Activated CD8-positive, alpha-beta memory T cell treated with anti-CD3 and anti-CD28 coated beads, Interleukin-2, amount 50 U/mL, for 1 hour (primary cell): ENCODE data around the gene MT1M.

Experiments used
- DNase-seq: peaks from one replicate; pipeline ENCODE4 v3.0.0-alpha.2; 2020; ENCODE audit errors: extremely low read depth

The MT1M gene

DNA sequence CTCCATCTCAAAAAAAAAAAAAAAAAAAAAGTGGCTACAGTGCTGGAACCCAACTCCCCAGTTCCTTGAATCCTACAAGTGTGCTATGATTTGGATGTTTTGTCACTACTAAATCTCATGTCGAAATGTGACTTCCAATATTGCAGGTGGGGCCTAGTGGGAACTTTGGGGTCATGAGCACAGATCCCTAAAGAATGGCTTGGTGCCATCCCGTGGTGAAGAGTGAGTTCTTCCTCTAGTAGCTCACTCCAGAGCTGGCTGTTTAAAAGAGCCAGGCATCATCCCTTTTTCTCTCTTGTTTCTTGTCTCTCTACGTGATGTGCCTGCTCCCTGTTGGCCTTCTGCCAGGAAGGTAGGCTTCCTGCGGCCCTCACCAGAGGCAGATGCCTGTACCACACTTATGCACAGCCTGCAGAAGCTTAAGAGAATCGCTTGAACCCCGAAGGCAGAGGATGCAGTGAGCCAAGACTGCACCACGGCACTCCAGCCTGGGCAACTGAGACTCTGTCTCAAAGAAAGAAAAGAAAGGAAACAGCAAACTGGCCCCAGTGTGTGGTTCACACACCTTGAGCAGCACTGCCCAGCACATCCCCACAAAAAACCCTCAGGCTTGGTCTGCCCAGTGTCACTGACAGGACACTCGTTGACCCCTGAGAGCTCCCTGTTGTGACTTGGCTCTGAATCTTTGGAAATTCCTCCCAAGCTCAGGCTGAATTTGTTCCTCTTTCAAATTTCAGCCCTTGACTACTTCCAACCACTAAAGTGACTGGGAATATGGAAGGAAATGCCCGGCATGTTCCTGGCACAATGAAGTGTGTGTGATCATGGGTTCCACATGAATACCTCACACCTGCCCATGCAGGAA, 3.7 kb upstream of the MT1M start:
- DNase-seq = no peak

DNA sequence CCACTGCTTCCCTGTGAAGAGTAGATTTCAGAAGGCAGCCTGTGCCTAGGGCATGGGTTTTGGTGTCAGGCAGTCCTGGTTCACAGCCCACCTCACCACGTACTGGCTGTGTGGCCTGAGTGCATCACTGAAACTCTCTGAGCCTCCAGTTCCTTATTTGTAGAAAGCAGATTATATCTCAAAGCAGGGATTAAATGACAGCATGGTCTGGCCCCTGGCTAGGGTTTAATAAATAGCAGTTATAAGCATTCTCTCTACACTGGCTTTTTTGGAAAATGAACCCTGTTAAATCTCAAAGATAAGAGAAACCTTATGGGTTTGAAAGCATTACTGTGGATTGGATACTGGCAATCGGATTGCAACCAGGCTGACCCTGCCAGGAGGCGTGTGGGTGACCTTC, 2.9 kb upstream of the MT1M start:
- no peak for DNase-seq

DNA sequence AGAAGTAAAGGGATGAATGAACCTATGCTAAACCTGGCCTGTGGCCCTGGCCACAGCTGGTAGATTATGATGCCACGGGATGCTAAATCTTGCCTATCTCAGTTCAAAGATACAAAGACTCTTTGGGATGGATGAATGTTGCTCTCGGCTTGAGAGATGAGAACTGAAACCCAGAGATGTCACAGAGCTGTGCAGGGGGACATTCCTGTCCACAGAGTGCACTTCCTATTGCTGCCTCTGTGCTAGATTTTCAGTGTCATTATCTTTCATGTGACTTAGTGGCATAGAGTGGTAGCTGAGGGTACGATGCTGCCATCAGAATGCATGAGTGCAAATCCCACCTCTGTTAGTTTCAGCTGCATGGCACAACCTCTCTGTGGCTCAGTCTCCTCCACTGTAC, 2.3 kb upstream of the MT1M start:
- DNase-seq = no peak

DNA sequence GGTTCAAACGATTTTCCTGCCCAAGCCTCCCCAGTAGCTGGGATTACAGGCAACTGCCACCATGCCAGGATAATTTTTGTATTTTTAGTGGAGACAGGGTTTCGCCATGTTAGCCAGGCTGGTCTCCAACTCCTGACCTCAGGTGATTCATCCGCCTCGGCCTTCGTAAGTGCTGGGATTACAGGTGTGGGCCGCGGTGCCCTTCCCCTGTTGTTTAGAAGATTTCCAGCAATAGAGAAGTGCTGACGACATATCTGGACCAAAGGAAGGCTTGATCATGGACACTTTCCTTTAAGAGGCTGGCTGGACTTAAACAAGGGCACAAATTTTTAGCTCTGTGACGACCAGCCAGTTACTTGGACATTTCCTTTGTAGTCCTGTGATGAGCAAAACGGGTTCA, 1.3 kb upstream of the MT1M start:
- DNase-seq = no peak

DNA sequence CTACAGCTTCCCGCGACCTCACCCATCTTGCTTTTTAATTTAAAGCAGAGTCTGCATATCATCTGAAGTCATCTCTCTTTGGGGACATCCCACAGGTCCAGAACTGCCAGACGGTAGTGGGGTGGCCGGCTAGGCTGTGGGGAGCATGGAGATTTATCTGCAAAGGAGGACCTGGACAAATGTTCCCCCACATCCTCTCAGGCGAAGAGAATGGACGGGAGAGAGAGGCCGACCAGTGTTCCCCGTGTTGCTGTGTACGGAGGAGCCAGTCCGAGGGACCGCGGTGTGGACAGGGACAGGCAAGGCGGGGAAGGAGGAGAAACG, 665 bp upstream of the MT1M start:
- no peak for DNase-seq

DNA sequence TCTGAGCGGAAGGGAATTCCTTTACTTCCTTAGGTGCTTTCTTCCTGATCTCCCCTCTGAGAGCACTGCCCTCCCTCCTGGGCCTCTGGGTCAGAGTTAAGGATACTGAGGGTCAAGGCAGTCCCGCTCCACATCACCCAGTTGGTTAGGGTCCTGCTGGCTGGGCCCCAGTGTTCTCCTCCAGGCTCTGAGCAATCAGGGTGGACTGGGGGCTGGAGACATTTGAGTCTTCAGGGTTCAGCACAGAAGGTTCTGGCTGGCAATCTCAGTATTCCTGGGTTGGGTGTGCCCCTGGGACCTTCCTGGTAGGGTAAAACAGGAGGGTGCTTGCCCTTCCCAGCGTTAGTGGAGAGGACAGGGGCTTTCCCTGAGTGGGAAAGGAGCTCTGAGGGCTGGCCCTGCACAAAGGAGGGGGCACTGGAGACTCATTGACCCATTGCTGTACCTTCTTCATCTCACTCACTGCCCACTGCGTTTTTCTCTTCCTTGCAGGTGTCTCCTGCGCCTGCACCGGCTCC, 448 bp downstream of the MT1M start:
- DNase-seq = no peak

DNA sequence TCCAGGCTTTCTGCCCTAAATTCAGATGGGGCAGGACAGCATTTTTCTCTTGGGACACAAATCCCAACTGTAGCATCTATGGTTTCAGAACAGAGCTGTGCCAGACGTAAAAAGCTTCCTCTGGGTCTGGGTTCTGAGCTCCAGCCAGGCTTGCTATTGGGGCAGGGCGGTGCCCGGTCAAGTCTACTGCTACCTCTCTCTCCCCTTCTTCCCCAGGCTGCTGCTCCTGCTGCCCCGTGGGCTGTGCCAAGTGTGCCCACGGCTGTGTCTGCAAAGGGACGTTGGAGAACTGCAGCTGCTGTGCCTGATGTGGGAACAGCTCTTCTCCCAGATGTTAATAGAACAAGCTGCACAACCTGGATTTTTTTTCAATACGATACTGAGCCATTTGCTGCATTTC, 1.1 kb downstream of the MT1M start:
- no peak for DNase-seq

DNA sequence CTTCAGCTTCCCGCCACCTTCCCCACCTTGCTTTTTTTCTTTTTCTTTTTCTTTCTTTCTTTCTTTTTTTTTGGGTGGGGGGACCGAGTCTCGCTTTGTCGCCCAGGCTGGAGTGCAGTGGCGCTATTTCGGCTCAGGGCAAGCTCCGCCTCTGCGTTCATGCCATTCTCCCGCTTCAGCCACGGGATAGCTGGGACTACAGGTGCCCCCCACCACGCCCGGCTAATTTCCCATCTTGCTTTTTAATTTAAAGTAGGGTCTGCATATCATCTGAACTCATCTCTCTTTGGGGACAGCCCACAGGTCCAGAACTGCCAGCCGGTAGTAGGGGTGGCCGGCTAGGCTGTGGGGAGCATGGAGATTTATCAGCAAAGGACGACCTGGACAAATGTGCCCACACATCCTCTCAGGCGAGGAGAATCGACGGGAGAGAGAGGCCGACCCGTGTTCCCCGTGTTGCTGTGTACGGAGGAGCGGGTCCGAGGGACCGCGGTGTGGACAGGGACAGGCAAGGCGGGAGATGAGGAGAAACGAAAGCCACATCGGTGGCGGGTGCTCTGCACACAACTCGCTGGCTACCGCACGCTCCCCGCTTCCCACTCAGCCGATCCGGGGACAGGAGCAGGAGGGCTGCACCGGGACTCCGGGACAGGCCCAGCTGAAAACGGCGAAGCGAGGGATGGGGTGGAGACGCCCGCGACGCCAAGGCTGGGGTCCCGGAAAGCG, 2.4 kb downstream of the MT1M start:
- DNase-seq = no peak

DNA sequence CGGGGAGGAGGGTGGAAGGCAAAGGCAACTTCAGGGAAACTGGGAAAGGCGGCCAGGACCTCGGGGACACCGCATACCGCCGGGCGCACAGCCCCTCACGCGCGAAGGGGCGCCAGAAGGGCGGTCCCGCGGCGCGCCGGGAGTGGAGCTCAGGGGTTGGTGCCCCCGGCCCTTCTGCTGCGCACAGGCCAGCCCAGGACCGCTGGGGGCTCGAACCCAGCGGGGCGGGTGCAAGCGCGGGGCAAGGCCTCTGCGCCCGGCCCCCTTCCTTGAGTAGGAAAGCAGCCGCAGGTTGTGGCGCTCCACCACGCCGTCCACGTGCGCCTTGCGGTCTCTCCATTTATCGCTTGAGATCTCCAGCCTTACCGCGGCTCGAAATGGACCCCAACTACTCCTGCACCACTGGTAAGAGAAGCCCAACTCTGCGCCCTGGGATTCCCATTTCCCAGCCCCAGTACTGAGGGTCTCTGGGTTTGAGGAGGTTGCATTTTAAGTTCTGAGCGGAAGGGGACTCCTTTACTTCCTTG, 3.0 kb downstream of the MT1M start:
- DNase-seq = no peak

DNA sequence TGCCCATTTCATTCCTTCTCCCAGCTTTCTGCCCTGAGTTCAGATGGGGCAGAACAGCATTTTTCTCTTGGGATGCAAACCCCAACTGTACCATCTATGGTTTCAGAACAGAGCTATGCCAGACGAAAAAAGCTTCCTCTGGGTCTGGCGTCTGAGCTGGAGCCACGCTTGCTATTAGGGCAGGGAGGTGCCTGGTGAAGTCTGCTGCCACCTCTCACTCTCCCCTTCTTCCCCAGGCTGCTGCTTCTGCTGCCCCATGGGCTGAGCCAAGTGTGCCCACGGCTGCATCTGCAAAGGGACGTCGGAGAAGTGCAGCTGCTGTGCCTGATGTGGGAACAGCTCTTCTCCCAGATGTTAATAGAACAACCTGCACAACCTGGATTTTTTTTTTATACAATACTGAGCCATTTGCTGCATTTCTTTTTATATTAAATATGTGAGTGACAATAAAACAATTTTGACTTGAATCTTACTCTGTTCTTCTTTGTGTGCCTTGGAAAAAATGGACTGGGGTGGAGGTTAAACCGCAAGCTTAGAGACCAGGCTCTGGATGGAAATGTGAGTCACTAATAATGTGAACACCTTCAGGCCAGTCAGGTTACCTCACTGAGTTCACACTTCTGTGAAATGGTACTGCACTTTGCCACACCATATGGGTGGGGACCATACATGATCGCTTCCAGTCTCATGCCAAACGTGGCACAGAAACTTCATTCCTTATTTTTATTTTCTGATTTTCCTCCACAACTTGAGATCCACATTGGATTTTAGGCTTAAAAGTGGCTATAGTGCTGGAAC, 4.4 kb downstream of the MT1M start:
- DNase-seq = no peak

DNA sequence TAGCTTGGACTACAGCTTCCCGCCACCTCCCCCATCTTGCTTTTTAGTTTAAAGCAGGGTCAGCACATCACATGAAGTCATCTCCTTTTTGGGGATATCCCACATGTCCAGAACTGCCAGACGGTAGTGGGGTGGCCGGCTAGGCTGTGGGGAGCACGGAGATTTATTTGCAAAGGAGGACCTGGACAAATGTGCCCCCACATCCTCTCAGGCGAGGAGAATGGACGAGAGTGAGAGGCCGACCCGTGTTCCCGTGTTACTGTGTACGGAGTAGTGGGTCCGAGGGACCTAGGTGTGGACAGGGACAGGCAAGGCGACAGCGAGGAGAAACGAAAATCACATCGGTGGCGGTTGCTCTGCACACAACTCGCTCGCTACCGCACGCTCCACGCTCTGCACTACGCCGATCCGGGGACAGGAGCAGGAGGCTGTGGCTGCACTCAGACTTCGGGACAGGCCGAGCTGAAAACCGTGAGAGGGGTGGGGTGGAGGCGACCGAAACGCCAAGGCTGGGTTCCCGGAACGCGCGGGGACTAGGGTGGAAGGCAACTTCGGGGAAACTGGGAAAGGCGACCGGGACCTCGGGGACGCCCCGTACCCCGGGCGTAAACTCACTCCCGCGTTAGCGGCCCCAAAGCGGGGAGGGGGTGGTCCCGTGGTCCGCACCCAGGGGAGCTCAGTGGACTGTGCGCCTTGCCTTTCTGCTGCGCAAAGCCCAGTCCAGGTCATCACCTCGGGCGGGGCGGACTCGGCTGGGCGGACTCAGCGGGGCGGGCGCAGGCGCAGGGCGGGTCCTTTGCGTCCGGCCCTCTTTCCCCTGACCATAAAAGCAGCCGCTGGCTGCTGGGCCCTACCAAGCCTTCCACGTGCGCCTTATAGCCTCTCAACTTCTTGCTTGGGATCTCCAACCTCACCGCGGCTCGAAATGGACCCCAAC, 5.6 kb downstream of the MT1M start, which contains the start of gene MT1A:
Gene MT1A (plus strand): TSS at position 853 of the 937 bp plus-strand sequence. CDS start 73 bp downstream, at position 926.
- no peak for DNase-seq

DNA sequence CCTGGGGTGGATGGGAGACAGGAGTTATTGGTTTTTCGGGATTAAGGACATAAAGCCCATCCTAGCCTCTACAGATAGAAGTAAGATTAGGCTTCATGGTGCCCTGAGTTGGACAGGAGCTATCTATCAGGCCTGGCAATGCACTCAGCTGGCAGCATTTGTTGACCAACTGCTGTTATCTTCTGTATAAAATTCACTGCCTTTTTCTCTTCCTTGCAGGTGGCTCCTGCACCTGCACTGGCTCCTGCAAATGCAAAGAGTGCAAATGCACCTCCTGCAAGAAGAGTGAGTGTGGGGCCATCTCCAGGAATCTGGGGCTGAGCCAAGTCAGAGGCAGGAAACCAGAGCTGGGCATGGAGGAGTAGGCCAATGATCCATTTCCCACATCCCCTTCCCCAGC, 6.6 kb downstream of the MT1M start:
- no peak for DNase-seq

DNA sequence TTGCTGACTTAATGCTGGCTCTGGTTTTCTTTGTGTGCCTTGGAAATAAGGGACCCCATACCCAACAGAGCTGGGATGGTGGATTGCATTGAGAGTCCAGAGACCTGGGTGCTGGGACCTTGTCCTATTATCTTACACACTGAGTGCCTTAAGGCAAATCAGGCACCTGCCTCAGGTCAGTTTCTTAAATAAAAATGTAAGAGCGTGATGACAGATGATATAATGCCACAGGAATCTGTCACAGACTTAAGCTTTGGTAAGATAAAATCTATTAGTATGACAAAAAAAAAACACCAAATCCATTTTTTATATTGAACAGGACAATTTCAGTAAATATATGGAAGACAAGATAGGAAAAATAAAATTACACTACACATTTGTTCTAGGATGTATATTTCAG, 7.6 kb downstream of the MT1M start:
- no peak for DNase-seq

DNA sequence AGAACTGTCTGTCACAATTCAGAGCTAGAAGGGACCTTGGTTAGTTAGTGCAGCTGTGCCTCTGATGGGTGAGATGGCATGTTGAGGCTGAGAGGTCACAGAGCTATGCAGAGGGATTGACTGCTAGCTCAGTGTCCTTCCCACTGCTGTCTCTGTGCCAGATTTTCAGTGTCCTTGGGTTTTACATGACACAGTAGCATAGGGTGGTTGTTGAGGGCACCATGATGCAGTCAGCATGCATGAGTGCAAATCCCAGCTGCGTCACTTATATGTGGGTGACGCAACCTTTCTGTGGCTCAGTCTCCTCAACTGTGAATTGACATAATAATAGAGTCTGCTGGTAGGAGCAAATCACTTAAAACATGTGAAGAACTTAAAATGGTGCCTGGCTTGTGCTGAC, 8.7 kb downstream of the MT1M start:
- DNase-seq = no peak

DNA sequence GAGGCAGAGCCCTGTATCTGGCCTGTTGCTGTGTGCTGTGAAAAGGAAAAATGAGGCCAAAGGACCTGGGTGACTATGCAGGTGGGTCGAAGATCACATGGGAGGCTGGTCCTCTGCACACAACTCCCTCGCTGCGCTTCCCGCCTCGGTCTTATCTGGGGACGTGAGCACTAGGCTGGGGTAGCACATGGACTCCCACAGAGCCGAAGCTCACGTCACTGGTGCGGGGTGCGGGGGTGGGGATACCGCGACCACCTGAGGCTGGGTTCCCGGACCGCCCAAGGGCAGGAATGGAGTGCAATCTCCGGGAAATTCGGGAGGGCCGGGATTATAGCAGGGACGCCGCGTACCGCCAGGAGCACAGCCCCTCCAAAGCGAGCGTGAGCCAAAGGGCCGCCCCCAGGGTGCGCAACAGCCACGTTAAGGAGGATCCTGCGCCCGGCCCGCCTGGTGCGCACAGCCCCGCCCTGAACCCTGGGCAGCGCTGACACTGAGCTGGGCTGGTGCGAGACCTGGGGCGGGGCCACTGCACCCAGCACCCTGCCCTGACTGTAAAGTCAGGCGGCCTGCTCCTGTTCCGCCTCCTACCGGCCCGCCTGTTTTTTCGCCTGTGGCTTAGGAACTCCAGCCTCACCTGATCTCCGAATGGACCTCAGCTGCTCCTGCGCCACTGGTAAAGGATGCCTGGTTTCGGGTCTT, 10.8 kb downstream of the MT1M start:
- peak; percentile 43 for DNase-seq

DNA sequence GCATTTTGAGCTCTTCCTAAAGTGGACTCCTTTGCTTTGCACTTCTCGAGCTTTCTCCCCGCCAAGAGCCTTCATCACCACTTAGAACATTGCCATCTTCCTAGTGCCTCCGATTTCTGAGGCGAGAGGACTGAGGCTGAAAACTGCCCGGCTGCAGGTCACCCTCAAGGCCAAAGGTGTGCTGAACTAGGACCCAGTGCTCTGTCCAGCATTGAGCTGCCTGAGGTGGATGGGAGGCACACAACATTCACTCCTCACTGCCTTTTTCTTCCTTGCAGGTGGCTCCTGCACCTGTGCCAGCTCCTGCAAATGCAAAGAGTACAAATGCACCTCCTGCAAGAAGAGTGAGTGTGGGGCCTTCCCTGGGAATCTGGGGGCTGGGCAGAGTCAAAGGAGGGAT, 11.4 kb downstream of the MT1M start:
- DNase-seq = no peak

DNA sequence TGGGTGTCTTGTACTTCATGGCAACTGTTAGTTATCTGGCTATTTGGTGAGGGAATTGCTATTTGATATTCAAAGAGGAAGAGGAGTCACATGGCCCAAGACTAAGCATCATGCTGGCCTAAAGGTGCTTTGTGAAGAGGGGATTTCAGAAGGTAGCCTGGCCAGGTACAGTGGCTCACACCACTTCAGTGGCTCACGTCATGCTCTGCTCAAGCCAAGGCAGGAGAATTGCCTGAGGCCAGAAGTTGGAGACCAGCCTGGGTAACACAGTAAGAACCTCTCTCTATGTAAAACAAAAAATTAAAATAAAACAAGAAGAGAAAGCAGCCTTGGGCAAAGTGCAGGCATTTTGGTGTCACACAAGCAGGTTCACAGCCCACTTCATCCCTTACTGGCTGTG, 12.9 kb downstream of the MT1M start:
- DNase-seq = no peak

DNA sequence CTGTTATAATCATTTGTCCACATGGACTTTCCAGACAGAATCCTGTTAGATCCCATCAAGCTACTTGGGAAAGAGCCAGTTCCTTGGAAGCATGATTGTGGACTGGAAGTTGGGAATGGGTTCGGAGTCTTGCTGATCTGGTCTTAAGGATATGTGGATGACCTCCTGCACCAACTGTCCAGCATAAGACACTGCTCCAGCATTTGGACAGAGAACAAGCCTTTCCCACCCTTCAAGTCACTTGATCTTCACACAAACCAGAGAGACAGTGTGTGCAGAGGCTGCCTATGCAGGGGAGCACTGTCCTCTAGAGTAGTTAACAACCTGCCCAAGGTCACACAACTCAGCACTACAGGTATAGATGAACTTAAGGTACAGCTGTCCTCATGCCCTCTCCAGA, 13.4 kb downstream of the MT1M start:
- no peak for DNase-seq

DNA sequence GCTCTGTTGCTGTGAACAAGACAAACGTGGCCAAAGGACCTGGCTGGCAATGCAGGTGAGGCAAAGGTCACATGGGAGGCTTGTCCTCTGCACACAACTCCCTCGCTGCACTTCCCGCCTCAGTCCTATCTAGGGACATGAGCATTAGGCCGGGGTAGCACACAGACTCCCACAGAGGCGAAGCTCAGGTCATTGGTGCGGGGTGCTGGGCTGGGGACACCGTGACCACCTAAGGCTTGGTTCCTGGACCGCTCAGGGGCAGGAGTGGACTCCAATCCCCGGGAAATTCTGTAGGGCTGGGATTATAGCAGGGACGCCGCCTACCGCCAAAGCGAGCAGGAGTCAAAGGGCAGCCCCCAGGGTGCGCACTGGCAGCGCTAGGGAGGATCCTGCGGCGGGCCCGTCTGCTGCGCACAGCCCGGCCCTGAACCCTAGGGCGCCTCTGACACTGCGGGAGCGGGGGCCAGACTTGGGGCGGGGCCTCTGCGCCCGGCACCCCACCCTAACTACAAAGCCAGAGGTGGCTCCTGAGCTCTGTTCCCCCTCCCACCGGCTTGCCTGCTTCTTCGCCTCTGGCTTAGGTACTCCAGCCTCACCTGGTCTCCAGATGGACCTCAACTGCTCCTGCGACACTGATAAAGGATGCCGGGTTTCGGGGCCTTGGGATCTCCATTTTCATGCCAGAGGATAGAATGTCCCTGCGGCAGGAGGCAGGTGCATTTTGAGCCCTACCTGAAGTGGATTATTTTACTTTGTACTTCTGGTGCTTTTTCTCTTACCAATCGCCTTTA, 15.4 kb downstream of the MT1M start:
- no peak for DNase-seq

DNA sequence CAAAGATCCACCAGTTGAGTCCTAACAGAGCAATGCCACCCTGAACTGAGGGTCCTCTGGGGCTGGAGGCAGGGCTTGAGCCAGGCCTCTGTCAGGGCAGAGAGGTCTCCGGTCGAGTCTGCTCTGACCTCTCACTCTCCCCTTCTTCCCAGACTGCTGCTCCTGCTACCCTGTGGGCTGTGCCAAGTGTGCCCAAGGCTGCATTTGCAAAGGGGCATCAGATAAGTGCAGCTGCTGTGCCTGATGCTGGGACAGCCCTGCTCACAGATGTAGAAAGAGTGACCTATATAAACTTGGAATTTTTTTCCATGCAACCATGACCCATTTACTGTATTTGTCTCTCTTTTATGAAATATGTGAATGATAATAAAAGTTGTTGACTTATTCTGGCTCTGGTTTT, 16.8 kb downstream of the MT1M start:
- no peak for DNase-seq
